Right lobe of liver (tissue), 4 donors: ENCODE measurements around the gene PDCD11.

Source experiments
- CTCF ChIP-seq, 4 donors: fragments of 200-600 bp in 3 of 4; fragments of 450-650 bp in 1 of 4; IDR thresholded peaks; one replicate each; pipeline versions ENCODE4 v1.5.1 to v1.8.0; 2016 to 2022; ENCODE audit warnings: antibody characterized with exemption in 4 of 4, mild to moderate bottlenecking in 2 of 4
- POLR2A ChIP-seq: fragments of 450-650 bp; IDR thresholded peaks from one replicate; pipeline ENCODE4 v1.6.1; 2017; ENCODE audit warnings: antibody characterized with exemption, mild to moderate bottlenecking
- donor health status: DM: no; HTN: no; CAD: no.
- donor health status: DM: no; HTN: no; CAD: no.
- donor health status: DM: no; HTN: yes; CAD: no.

- TF ChIP-seq CTCF (IDR thresholded peaks at IDR 0.05) (no peak), POLR2A (no peak)
Observed at GRCh38 chr10:103470761-103471653, 74.6 kb downstream of the PDCD11 start.
